Mesendoderm (in vitro differentiated cells): ENCODE results near the gene SLC25A19.

ENCODE experiments used
- DNase-seq: peaks from one replicate; pipeline ENCODE4 v3.0.0; 2013
- H2AK5ac ChIP-seq: 2 replicates; pipeline ENCODE4 v1.6.1; 2013; ENCODE audit warnings: low read length, inconsistent platforms
- H2BK120ac ChIP-seq: 2 replicates; pipeline ENCODE4 v1.6.1; 2013; ENCODE audit warnings: low read depth, mild to moderate bottlenecking, low read length, moderate library complexity, mixed read lengths
- H2BK15ac ChIP-seq: replicated peaks from 2 replicates; pipeline ENCODE4 v1.6.1; 2013; ENCODE audit warnings: low read depth, mild to moderate bottlenecking, moderate library complexity
- H2BK5ac ChIP-seq: 2 replicates; pipeline ENCODE4 v1.6.1; 2013; ENCODE audit warnings: low read length, inconsistent platforms
- H3K18ac ChIP-seq: 2 replicates; pipeline ENCODE4 v1.6.1; 2013; ENCODE audit warnings: mild to moderate bottlenecking, low read length, mixed read lengths
- H3K23ac ChIP-seq: one replicate; pipeline ENCODE4 v1.6.1; 2013; ENCODE audit warnings: low read length
- H3K27ac ChIP-seq: 2 replicates; pipeline ENCODE4 v1.5.1; 2013; ENCODE audit warnings: low read depth, mild to moderate bottlenecking, inconsistent platforms, low read length, moderate library complexity
- H3K27me3 ChIP-seq: 2 replicates; pipeline ENCODE4 v1.6.1; 2013; ENCODE audit warnings: low read length, control low read depth, mild to moderate bottlenecking, inconsistent platforms; ENCODE audit not compliant: insufficient read depth, poor library complexity
- H3K36me3 ChIP-seq: 2 replicates; pipeline ENCODE4 v1.6.1; 2013; ENCODE audit warnings: low read length, inconsistent platforms; ENCODE audit not compliant: control insufficient read depth, insufficient read depth
- H3K4ac ChIP-seq: one replicate; pipeline ENCODE4 v1.6.1; 2013; ENCODE audit warnings: low read depth, mild to moderate bottlenecking, low read length, moderate library complexity
- H3K4me1 ChIP-seq: 2 replicates; pipeline ENCODE4 v1.6.1; 2013; ENCODE audit warnings: low read depth, low read length, inconsistent platforms; ENCODE audit not compliant: control insufficient read depth
- H3K4me2 ChIP-seq: 2 replicates; pipeline ENCODE4 v1.6.1; 2013; ENCODE audit warnings: low read length
- H3K4me3 ChIP-seq: 2 replicates; pipeline ENCODE4 v1.5.1; 2013; ENCODE audit warnings: mild to moderate bottlenecking, low read length
- H3K56ac ChIP-seq: one replicate; pipeline ENCODE4 v1.6.1; 2013; ENCODE audit warnings: low read length
- H3K79me1 ChIP-seq: 2 replicates; pipeline ENCODE4 v1.6.1; 2013; ENCODE audit warnings: low read length, inconsistent platforms
- H3K79me2 ChIP-seq: 2 replicates; pipeline ENCODE4 v1.6.1; 2013; ENCODE audit warnings: mild to moderate bottlenecking, low read length; ENCODE audit not compliant: control insufficient read depth, insufficient read depth
- H3K9ac ChIP-seq: 2 replicates; pipeline ENCODE4 v1.6.1; 2013; ENCODE audit warnings: low read length, inconsistent platforms
- H4K5ac ChIP-seq: one replicate; pipeline ENCODE4 v1.6.1; 2013; ENCODE audit warnings: low read length
- H4K8ac ChIP-seq: one replicate; pipeline ENCODE4 v1.6.1; 2013; ENCODE audit warnings: low read depth, mild to moderate bottlenecking, control low read depth, low read length, moderate library complexity
- WGBS: extraction: QIAGEN DNeasy Blood & Tissue Kit; methylation state at CpG from one replicate; pipeline ENCODE4 v1.1.7; 2013; ENCODE audit warnings: low lambda C conversion rate, missing lambda C conversion rate; ENCODE audit not compliant: insufficient coverage; ENCODE audit errors: extremely low coverage; 5-methylcytosine and 5-hydroxymethylcytosine counted together

Gene SLC25A19

GRCh38 chr17:75246404-75246803 lies 42.8 kb downstream of the SLC25A19 start:
- Histone ChIP-seq H4K5ac (no peak overlapping the region), H3K56ac (no peak overlapping the region), H3K36me3 (peaks cover 1% of the 10 kb centered on the region), H3K27ac (no peak overlapping the region), H2AK5ac (no peak overlapping the region), H2BK120ac (no peak overlapping the region), H3K9ac (no peak overlapping the region), H3K79me1 (peaks cover 8% of the 10 kb centered on the region), H3K18ac (no peak overlapping the region), H2BK15ac (no peak overlapping the region), H3K4ac (no peak overlapping the region), H3K4me1 (no peaks in the 10 kb centered on the region), H3K23ac (no peak overlapping the region), H3K79me2 (peaks cover 5% of the 10 kb centered on the region), H3K4me2 (no peak overlapping the region), H3K4me3 (no peak overlapping the region), H2BK5ac (no peak overlapping the region), H3K27me3 (no peaks in the 10 kb centered on the region), H4K8ac (no peak overlapping the region)
- WGBS = no CpG with 5 or more reads among the region's 12 CpGs
- DNase-seq = no peak

- no peak overlapping the region for H2AK5ac ChIP-seq
- no peak overlapping the region for H4K8ac ChIP-seq
- H3K4me3 ChIP-seq = no peak overlapping the region
- H3K79me1 ChIP-seq = peaks cover 5% of the 10 kb centered on the region
- no peak overlapping the region for H3K4ac ChIP-seq
- DNase-seq = no peak
- H3K27me3 ChIP-seq = no peaks in the 10 kb centered on the region
- no peak overlapping the region for H4K5ac ChIP-seq
- no peak overlapping the region for H3K23ac ChIP-seq
- H3K4me1 ChIP-seq = no peaks in the 10 kb centered on the region
- WGBS = no CpG with 5 or more reads among the region's 6 CpGs
- H2BK15ac ChIP-seq = no peak overlapping the region
- no peak overlapping the region for H3K56ac ChIP-seq
- H2BK5ac ChIP-seq = no peak overlapping the region
- H3K4me2 ChIP-seq = no peak overlapping the region
- peaks cover 1% of the 10 kb centered on the region for H3K36me3 ChIP-seq
- no peak overlapping the region for H3K9ac ChIP-seq
- no peak overlapping the region for H3K18ac ChIP-seq
- H2BK120ac ChIP-seq = no peak overlapping the region
- peaks cover 5% of the 10 kb centered on the region for H3K79me2 ChIP-seq
- no peak overlapping the region for H3K27ac ChIP-seq
These were observed 44.2 kb downstream of the SLC25A19 start for GRCh38 chr17:75245011-75245410.

- H3K27me3 ChIP-seq = no peaks in the 10 kb centered on the region
- H3K18ac ChIP-seq = no peak overlapping the region
- WGBS = no CpG with 5 or more reads among the region's 22 CpGs
- H3K79me1 ChIP-seq = peaks cover under 1% of the 10 kb centered on the region
- H3K56ac ChIP-seq = no peak overlapping the region
- H4K5ac ChIP-seq = no peak overlapping the region
- peaks cover 1% of the 10 kb centered on the region for H3K36me3 ChIP-seq
- H3K27ac ChIP-seq = no peak overlapping the region
- H3K23ac ChIP-seq = no peak overlapping the region
- no peak overlapping the region for H3K4me3 ChIP-seq
- H3K4me1 ChIP-seq = no peaks in the 10 kb centered on the region
- no peak overlapping the region for H3K4me2 ChIP-seq
- H2AK5ac ChIP-seq = no peak overlapping the region
- H2BK5ac ChIP-seq = no peak overlapping the region
- no peak overlapping the region for H3K4ac ChIP-seq
- H3K9ac ChIP-seq = no peak overlapping the region
- H3K79me2 ChIP-seq = peaks cover under 1% of the 10 kb centered on the region
- no peak overlapping the region for H4K8ac ChIP-seq
- DNase-seq = no peak
- H2BK15ac ChIP-seq = no peak overlapping the region
- no peak overlapping the region for H2BK120ac ChIP-seq
These were observed 44.9 kb downstream of the SLC25A19 start for GRCh38 chr17:75244133-75244866.

- no peak for DNase-seq
These were observed 46.7 kb downstream of the SLC25A19 start for GRCh38 chr17:75242461-75243042.

GRCh38 chr17:75241996-75242460 lies 47.2 kb downstream of the SLC25A19 start:
- no peaks in the 10 kb centered on the region for H3K4me1 ChIP-seq
- H2BK120ac ChIP-seq = no peak overlapping the region
- H3K4ac ChIP-seq = no peak overlapping the region
- no peak overlapping the region for H3K4me3 ChIP-seq
- no peak overlapping the region for H3K23ac ChIP-seq
- H3K79me2 ChIP-seq = no peaks in the 10 kb centered on the region
- WGBS = no CpG with 5 or more reads among the region's 15 CpGs
- H3K36me3 ChIP-seq = peaks cover 12% of the 10 kb centered on the region
- H3K79me1 ChIP-seq = no peaks in the 10 kb centered on the region
- no peak overlapping the region for H4K5ac ChIP-seq
- H3K18ac ChIP-seq = no peak overlapping the region
- no peak overlapping the region for H3K9ac ChIP-seq
- no peak overlapping the region for H4K8ac ChIP-seq
- H3K4me2 ChIP-seq = no peak overlapping the region
- no peaks in the 10 kb centered on the region for H3K27me3 ChIP-seq
- H2BK5ac ChIP-seq = no peak overlapping the region
- H2BK15ac ChIP-seq = no peak overlapping the region
- no peak for DNase-seq
- no peak overlapping the region for H2AK5ac ChIP-seq
- H3K27ac ChIP-seq = no peak overlapping the region
- no peak overlapping the region for H3K56ac ChIP-seq

More at GRCh38 chr17:75242461-75243042, 46.7 kb downstream of the SLC25A19 start:
- H2AK5ac ChIP-seq = no peak overlapping the region
- H3K4me2 ChIP-seq = no peak overlapping the region
- no peak overlapping the region for H2BK120ac ChIP-seq
- H3K4ac ChIP-seq = no peak overlapping the region
- H3K4me3 ChIP-seq = no peak overlapping the region
- H3K9ac ChIP-seq = no peak overlapping the region
- peaks cover 10% of the 10 kb centered on the region for H3K36me3 ChIP-seq
- WGBS = no CpG with 5 or more reads among the region's 17 CpGs
- H4K8ac ChIP-seq = no peak overlapping the region
- no peak overlapping the region for H2BK5ac ChIP-seq
- no peaks in the 10 kb centered on the region for H3K79me2 ChIP-seq
- H3K4me1 ChIP-seq = no peaks in the 10 kb centered on the region
- no peak overlapping the region for H2BK15ac ChIP-seq
- no peak overlapping the region for H3K18ac ChIP-seq
- H3K23ac ChIP-seq = no peak overlapping the region
- H3K56ac ChIP-seq = no peak overlapping the region
- H3K27ac ChIP-seq = no peak overlapping the region
- H3K27me3 ChIP-seq = no peaks in the 10 kb centered on the region
- no peak overlapping the region for H4K5ac ChIP-seq
- no peaks in the 10 kb centered on the region for H3K79me1 ChIP-seq
